Heart right ventricle (tissue), 16 donors: ENCODE results near the gene SLC19A1. TPM values are rescaled to one million over a fixed set of nuclear protein-coding genes. Genes with fewer than 3 reads are reported as not detected.

ENCODE experiments used
- ATAC-seq, 8 donors: fragments of 200-7000 bp; cut with Tn5 transposase; one replicate each; pipeline ENCODE4 v1.9.1; 2020; ENCODE audit warnings: mild to moderate bottlenecking in 8 of 8, moderate library complexity in 8 of 8, moderate number of reproducible peaks in 1 of 8
- DNase-seq, 2 donors: peaks; one replicate each; pipeline ENCODE4 v3.0.0-alpha.2; 2020
- H3K27ac ChIP-seq, 10 donors: fragments of 200-600 bp; sonication (generic) in 2 of 10; one replicate each; pipeline versions ENCODE4 v1.5.0 to v1.8.0; 2020 to 2022; ENCODE audit warnings: mild to moderate bottlenecking in 3 of 10
- H3K27me3 ChIP-seq, 7 donors: fragments of 200-600 bp; one replicate each; pipeline ENCODE4 v1.8.0; 2021 to 2022; ENCODE audit warnings: mild to moderate bottlenecking in 2 of 7
- H3K36me3 ChIP-seq, 9 donors: fragments of 200-600 bp; sonication (generic) in 1 of 9; one replicate each; pipeline versions ENCODE4 v1.5.0 to v1.8.0; 2020 to 2022; ENCODE audit warnings: mild to moderate bottlenecking in 2 of 9
- H3K4me1 ChIP-seq, 9 donors: fragments of 200-600 bp; sonication (generic) in 1 of 9; one replicate each; pipeline versions ENCODE4 v1.5.0 to v1.8.0; 2020 to 2022; ENCODE audit warnings: mild to moderate bottlenecking in 4 of 9
- H3K4me3 ChIP-seq, 10 donors: fragments of 200-600 bp; sonication (generic) in 2 of 10; one replicate each; pipeline versions ENCODE4 v1.5.0 to v1.8.0; 2020 to 2022; ENCODE audit warnings: mild to moderate bottlenecking in 7 of 10, moderate library complexity in 2 of 10
- H3K9me3 ChIP-seq, 11 donors: fragments of 200-600 bp in 10 of 11; sonication (generic) in 2 of 11; one replicate each; pipeline versions ENCODE4 v1.5.0 to v1.8.0; 2013 to 2022; ENCODE audit warnings: mild to moderate bottlenecking in 2 of 11, control low read depth in 1 of 11, moderate library complexity in 1 of 11
- CTCF ChIP-seq, 9 donors: fragments of 200-600 bp; sonication (generic) in 2 of 9; IDR thresholded peaks; one replicate each; pipeline versions ENCODE4 v1.5.0 to v1.8.0; 2021 to 2022; ENCODE audit warnings: antibody characterized with exemption in 9 of 9, mild to moderate bottlenecking in 5 of 9, moderate library complexity in 1 of 9
- WGBS, 2 donors: extraction: QIAGEN DNeasy Blood & Tissue Kit; methylation state at CpG; one replicate each; pipeline ENCODE4 v1.1.7; 2013; ENCODE audit warnings: inconsistent platforms in 1 of 2; 5-methylcytosine and 5-hydroxymethylcytosine counted together
- intact Hi-C, 10 donors: fragments of 100-400 bp; cut with DNase I; formaldehyde crosslinking; loops; one replicate each; pipeline versions ENCODE4 v1.11.1 to v1.14.2; 2022
- polyA plus RNA-seq, 2 donors: library from polyadenylated mRNA; stranded (reverse); fragments of 200-250 nt; gene quantifications; one replicate each; pipeline ENCODE4 v1.2.3, GENCODE V29; 2013
- total RNA-seq, 10 donors: library from RNA; stranded (reverse); fragmentation: NEBNext Ultra II Directional in 3 of 10; extraction: Animal tissue kit (Norgen Biotek cat#: 25700) in 3 of 10; gene quantifications; one replicate each; pipeline versions ENCODE4 v1.2.1 to v1.2.4, GENCODE V29; 2021 to 2023
- donor health status: Arrhythmogenic right ventricular cardiomyopathy.
- donor health status: ischemic (EF 13 %, LVEDD 7.1; RV severe dilation, severe dysfunction).
- donor health status: healthy with polysubstance abuse.
- donor health status: DM: no; HTN: yes; CAD: no.
- donor health status: DM: no; HTN: no; CAD: no.
- donor health status: ischemic (EF 25% LVEDD 6.9; RV normal size, moderate dysfunction).
- donor health status: ischemic (EF 25% LVEDD 5.7; RV mildly dilated, moderate dysfunction).
- donor health status: healthy.
- donor health status: DM: yes; HTN: yes; CAD: no.
- donor health status: Ischemic cardiomyopathy.
- donor health status: ischemic (EF 35%, LVEDD 5.7; RV mildly dilated, moderate dysfunction).
- donor health status: nonischemic (EF 11% LVEDD 7.7; RV severe dilation, severe dysfunction).
- donor health status: DM: yes; HTN: yes; CAD: no.
- donor health status: PGD.
- donor health status: ischemic (EF 29% LVEDD 5.4; RV normal size, mild dysfunction).
- donor health status: nonischemic (EF 23%, LVEDD 6.1; RV moderate dilation, normal function).

SLC19A1 gene
- total and polyA plus RNA-seq, 12 donors, result 1.5 to 8.5 (median 3.8) TPM

GRCh38 chr21:45559216-45560105 lies 17.2 kb upstream of the SLC19A1 start:
- DNase-seq, result no peak
- no peak overlapping the region for H3K4me3 ChIP-seq
- TF ChIP-seq CTCF (IDR thresholded peaks at IDR 0.05), result no peak
- no peak overlapping the region for H3K27ac ChIP-seq
- 81 to 85% methylated on average over 29 of the region's 29 CpGs for WGBS, 2 donors
- H3K27me3 ChIP-seq, result peaks cover 0 to 44% (median 23%) of the 10 kb centered on the region in 7 donors
- no peak for ATAC-seq
- peaks cover 0 to 5% (median 0%) of the 10 kb centered on the region in 11 donors for H3K9me3 ChIP-seq
- no peaks in the 10 kb centered on the region for H3K36me3 ChIP-seq
- peaks cover 0 to 13% (median 6%) of the 10 kb centered on the region in 9 donors for H3K4me1 ChIP-seq
- intact Hi-C loops, result loop anchor here in 6 of 10 donors (5.0 to 10.0 kb wide), 3 partner anchors 33 to 365 kb away; no protein-coding TSS in a partner anchor

GRCh38 chr21:45558044-45558721 lies 15.9 kb upstream of the SLC19A1 start:
- H3K36me3 ChIP-seq, result no peaks in the 10 kb centered on the region
- no peak for DNase-seq
- no peak overlapping the region for H3K4me3 ChIP-seq
- H3K27ac ChIP-seq, result no peak overlapping the region
- peaks cover 0 to 31% (median 19%) of the 10 kb centered on the region in 7 donors for H3K27me3 ChIP-seq
- intact Hi-C loops, result loop anchor here in 6 of 10 donors (5.0 to 10.0 kb wide), 3 partner anchors 34 to 367 kb away; no protein-coding TSS in a partner anchor
- TF ChIP-seq CTCF (IDR thresholded peaks at IDR 0.05), result no peak
- WGBS, 2 donors, result 81 to 83% methylated on average over 26 of the region's 26 CpGs
- ATAC-seq, result no peak
- H3K9me3 ChIP-seq, result peaks cover 0 to 3% (median 0%) of the 10 kb centered on the region in 11 donors
- peaks cover 0 to 15% (median 6%) of the 10 kb centered on the region in 9 donors for H3K4me1 ChIP-seq

GRCh38 chr21:45557616-45558043 lies 15.4 kb upstream of the SLC19A1 start:
- 82% methylated on average over 14 of the region's 14 CpGs for whole genome bisulfite sequencing, 2 donors
- Histone ChIP-seq H3K4me1 (peaks cover 0 to 17% (median 6%) of the 10 kb centered on the region in 9 donors), H3K4me3 (no peak overlapping the region), H3K36me3 (no peaks in the 10 kb centered on the region), H3K27me3 (peaks cover 0 to 26% (median 14%) of the 10 kb centered on the region in 7 donors), H3K9me3 (no peaks in the 10 kb centered on the region), H3K27ac (no peak overlapping the region)
- intact Hi-C loops, result loop anchor here in 8 of 10 donors (2.0 to 10.0 kb wide), 6 partner anchors 35 to 367 kb away; no protein-coding TSS in a partner anchor
- no peak for TF ChIP-seq CTCF (IDR thresholded peaks at IDR 0.05)
- ATAC-seq (no peak), DNase-seq (no peak)
